DND-41 (cell line): ENCODE results near the gene NISCH.
A peak's percentile ranks its signal among the peaks of the same experiment; 100 is the strongest.

ENCODE experiments used
- ATAC-seq: fragments of 200-7000 bp; cut with Tn5 transposase; 3 replicates; pipeline ENCODE4 v1.9.1; 2021; ENCODE audit warnings: low read depth; ENCODE audit not compliant: insufficient read depth
- DNase-seq: peaks from one replicate; pipeline ENCODE4 v3.0.0-alpha.2; 2020
- H2AFZ ChIP-seq: 2 replicates; pipeline ENCODE4 v1.6.0; 2012; ENCODE audit warnings: low read depth, low read length
- H3K27ac ChIP-seq: 2 replicates; pipeline ENCODE4 v1.5.1; 2012; ENCODE audit warnings: low read length, inconsistent platforms
- H3K27me3 ChIP-seq: fragments of 200-600 bp; sonication (generic); 2 replicates; pipeline ENCODE4 v1.6.0; 2012; ENCODE audit warnings: low read length, mild to moderate bottlenecking, inconsistent platforms; ENCODE audit not compliant: insufficient read depth, poor library complexity
- H3K36me3 ChIP-seq: 2 replicates; pipeline ENCODE4 v1.5.1; 2012; ENCODE audit warnings: low read length, inconsistent platforms; ENCODE audit not compliant: insufficient read depth
- H3K4me1 ChIP-seq: 2 replicates; pipeline ENCODE4 v1.5.1; 2012; ENCODE audit warnings: mild to moderate bottlenecking, low read length; ENCODE audit not compliant: insufficient read depth
- H3K4me2 ChIP-seq: 2 replicates; pipeline ENCODE4 v1.6.0; 2012; ENCODE audit warnings: mild to moderate bottlenecking, moderate library complexity, low read length, inconsistent platforms; ENCODE audit not compliant: insufficient read depth
- H3K4me3 ChIP-seq, 2 experiments: fragments of 200-600 bp in 1 of 2; shearing (Covaris generic) in 1 of 2; 2 replicates each; pipeline ENCODE4 v1.5.1; 2012 to 2016; ENCODE audit warnings: inconsistent platforms in 2 of 2, low read length in 2 of 2, mild to moderate bottlenecking in 2 of 2, low read depth in 1 of 2, moderate library complexity in 1 of 2
- H3K79me2 ChIP-seq: 2 replicates; pipeline ENCODE4 v1.6.0; 2012; ENCODE audit warnings: low read length, inconsistent platforms; ENCODE audit not compliant: insufficient read depth
- H3K9ac ChIP-seq: 2 replicates; pipeline ENCODE4 v1.6.0; 2012; ENCODE audit warnings: low read depth, mild to moderate bottlenecking, inconsistent platforms, low read length, moderate library complexity
- H3K9me3 ChIP-seq: 2 replicates; pipeline ENCODE4 v1.5.1; 2012; ENCODE audit warnings: low read length, moderate library complexity, mild to moderate bottlenecking, inconsistent platforms; ENCODE audit not compliant: insufficient read depth, severe bottlenecking
- H4K20me1 ChIP-seq: 2 replicates; pipeline ENCODE4 v1.6.0; 2012; ENCODE audit warnings: low read length; ENCODE audit not compliant: insufficient read depth
- EZH2 ChIP-seq: IDR thresholded peaks from 3 replicates; pipeline ENCODE4 v1.6.1; 2012; ENCODE audit warnings: borderline replicate concordance, low read depth, mild to moderate bottlenecking, moderate library complexity, low read length, inconsistent platforms; ENCODE audit not compliant: severe bottlenecking
- TF ChIP-seq, protein P1 (sequence below): IDR thresholded peaks from 2 replicates; pipeline ENCODE4 v1.5.1; 2012; ENCODE audit warnings: borderline replicate concordance, low read length, moderate library complexity, mild to moderate bottlenecking; ENCODE audit not compliant: poor library complexity, severe bottlenecking; ENCODE audit errors: extremely low read depth

NISCH gene

GRCh38 chr3:52470920-52471319 lies 15.5 kb downstream of the NISCH start:
- no peak overlapping the region for H3K4me3 ChIP-seq
- H3K9me3 ChIP-seq = no peaks in the 10 kb centered on the region
- H3K27ac ChIP-seq = no peak overlapping the region
- DNase-seq (no peak), ATAC-seq (no peak)
- H3K79me2 ChIP-seq = peaks cover 36% of the 10 kb centered on the region
- H3K4me2 ChIP-seq = no peak overlapping the region
- no peak for TF ChIP-seq EZH2
- TF ChIP-seq, protein P1, sequence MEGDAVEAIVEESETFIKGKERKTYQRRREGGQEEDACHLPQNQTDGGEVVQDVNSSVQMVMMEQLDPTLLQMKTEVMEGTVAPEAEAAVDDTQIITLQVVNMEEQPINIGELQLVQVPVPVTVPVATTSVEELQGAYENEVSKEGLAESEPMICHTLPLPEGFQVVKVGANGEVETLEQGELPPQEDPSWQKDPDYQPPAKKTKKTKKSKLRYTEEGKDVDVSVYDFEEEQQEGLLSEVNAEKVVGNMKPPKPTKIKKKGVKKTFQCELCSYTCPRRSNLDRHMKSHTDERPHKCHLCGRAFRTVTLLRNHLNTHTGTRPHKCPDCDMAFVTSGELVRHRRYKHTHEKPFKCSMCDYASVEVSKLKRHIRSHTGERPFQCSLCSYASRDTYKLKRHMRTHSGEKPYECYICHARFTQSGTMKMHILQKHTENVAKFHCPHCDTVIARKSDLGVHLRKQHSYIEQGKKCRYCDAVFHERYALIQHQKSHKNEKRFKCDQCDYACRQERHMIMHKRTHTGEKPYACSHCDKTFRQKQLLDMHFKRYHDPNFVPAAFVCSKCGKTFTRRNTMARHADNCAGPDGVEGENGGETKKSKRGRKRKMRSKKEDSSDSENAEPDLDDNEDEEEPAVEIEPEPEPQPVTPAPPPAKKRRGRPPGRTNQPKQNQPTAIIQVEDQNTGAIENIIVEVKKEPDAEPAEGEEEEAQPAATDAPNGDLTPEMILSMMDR = no peak
- peaks cover 75% of the 10 kb centered on the region for H3K36me3 ChIP-seq
- H2AFZ ChIP-seq = no peak overlapping the region
- H4K20me1 ChIP-seq = peaks cover 49% of the 10 kb centered on the region
- no peak overlapping the region for H3K9ac ChIP-seq
- H3K27me3 ChIP-seq = no peaks in the 10 kb centered on the region
- H3K4me1 ChIP-seq = no peaks in the 10 kb centered on the region

DNA sequence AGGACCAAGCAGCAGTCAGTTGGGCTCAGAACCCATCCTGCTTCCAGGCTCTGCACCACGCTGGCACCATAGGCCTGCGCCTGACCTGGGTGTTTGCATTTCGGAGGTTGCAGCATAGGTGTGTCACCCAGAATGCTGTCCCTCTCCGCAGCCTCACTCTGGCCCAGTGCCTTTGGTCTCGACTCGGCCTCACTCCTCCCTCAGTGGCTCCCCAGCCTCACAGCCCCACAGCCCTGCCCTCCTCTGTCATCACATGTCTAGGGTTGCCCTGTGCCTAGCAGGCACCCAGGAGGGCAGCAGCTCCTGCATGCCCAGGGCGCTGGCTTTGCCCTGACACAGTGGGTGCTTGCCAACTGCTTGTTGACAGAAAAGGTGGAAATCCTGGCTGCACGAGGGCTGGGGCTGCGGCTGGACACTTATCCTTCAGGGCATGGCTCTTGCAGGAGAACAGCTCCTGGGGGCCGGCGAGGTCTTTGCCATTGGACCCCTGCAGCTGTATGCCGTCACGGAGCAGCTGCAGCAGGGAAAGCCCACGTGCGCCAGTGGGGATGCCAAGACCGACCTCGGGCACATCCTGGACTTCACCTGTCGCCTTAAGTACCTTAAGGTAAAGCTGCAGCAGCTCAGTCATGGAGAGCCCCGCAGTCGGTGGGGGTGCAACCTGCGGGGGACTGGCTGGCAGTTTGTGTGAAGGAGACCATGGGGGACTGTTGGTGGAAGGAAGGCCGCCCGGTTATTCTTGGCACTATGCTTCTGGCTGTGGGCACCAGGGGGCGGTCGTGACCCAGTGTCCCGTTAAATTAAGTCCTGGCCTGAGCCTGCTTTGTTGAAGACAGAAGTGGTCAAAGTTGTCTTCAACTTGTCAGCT lies 16.2 kb downstream of the NISCH start:
- Histone ChIP-seq H3K27ac (no peak overlapping the region), H3K4me1 (no peaks in the 10 kb centered on the region), H3K9me3 (no peaks in the 10 kb centered on the region), H3K79me2 (peaks cover 30% of the 10 kb centered on the region), H2AFZ (no peak overlapping the region), H3K9ac (no peak overlapping the region), H3K4me2 (no peak overlapping the region), H3K27me3 (no peaks in the 10 kb centered on the region), H4K20me1 (peaks cover 47% of the 10 kb centered on the region), H3K36me3 (peaks cover 78% of the 10 kb centered on the region), H3K4me3 (no peak overlapping the region)
- DNase-seq (no peak), ATAC-seq (no peak)
- TF ChIP-seq EZH2 = no peak
- TF ChIP-seq, protein P1 = peak; percentile 24

GRCh38 chr3:52472239-52473000 lies 17.0 kb downstream of the NISCH start:
- no peak for TF ChIP-seq EZH2
- TF ChIP-seq, protein P1 = no peak
- ATAC-seq (no peak), DNase-seq (no peak)
- no peak overlapping the region for H3K9ac ChIP-seq
- H3K4me3 ChIP-seq = no peak overlapping the region
- H2AFZ ChIP-seq = no peak overlapping the region
- no peaks in the 10 kb centered on the region for H3K4me1 ChIP-seq
- peaks cover 79% of the 10 kb centered on the region for H3K36me3 ChIP-seq
- no peaks in the 10 kb centered on the region for H3K9me3 ChIP-seq
- H3K79me2 ChIP-seq = peaks cover 24% of the 10 kb centered on the region
- no peak overlapping the region for H3K4me2 ChIP-seq
- no peak overlapping the region for H3K27ac ChIP-seq
- peaks cover 43% of the 10 kb centered on the region for H4K20me1 ChIP-seq
- no peaks in the 10 kb centered on the region for H3K27me3 ChIP-seq
